SIG-M5 treated with dmso at 0.1 percent for 504 hours (cell line): ENCODE data around the gene CCNL1.

Source experiments
- DNase-seq: peaks from one replicate; lab custom pipeline; 2025; ENCODE audit not compliant: unreplicated experiment; lab: John Stamatoyannopoulos, UW

The CCNL1 gene

DNA sequence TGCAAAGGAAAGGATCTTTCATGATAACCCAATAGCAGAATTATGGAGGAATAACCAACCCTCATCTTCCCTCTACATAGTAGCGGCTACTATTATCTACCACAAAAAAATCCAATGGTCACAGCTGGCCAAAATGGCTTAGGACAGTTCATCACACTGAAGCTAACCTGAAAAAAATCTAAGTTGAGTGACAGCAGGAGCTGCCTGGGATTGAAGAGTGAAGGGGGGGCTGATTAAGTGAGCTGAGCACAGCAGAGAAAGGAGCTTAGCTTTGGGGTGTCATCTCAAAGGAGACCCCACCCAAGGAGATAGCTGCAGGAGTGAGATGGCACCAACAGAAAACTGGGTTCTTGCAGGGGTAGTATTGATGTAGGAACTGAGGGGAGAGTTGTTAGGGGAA is 33.6 kb downstream of the CCNL1 start:
- no peak for DNase-seq

- no peak for DNase-seq
These were observed 34.8 kb downstream of the CCNL1 start for GRCh38 chr3:157125101-157125500.

DNA sequence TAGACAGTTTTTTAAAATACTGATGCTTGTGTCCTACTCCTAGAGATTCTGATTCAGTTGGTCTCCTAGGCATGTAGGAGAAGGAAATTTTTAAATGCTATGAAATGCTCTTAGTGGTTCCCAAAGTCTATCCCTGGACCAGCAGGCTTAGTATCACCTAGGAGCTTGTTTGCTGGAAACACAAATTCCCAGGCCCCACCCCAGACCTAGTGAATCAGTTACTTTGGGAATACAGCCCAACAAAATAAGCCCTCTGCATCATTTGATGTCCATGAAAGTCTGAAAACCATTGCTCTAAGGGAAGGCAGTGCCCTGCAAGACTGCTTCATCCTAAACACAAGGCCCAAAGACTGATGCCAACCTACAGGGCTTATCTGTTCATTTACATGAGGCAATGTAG is 36.3 kb downstream of the CCNL1 start:
- DNase-seq, result no peak

GRCh38 chr3:157122832-157123427 is 37.0 kb downstream of the CCNL1 start:
- no peak for DNase-seq

DNA sequence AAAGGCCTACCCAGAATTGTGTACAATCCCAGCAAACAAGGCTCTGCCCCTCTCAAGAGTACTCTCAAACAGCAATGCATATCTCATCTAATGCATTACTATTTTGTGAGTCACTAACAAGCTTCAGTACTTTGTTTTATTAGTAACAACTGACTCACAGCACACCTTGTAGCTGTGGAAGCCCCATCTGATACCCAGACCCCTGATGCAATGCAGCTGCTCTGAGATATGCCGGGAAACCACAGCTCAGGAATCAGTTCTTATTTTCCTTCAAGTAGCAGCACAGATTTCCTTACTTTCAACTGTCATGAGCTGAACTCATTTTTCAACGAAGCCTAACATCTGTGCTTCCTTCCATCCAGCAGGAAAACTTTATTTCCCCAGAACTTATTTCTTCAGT is 37.8 kb downstream of the CCNL1 start:
- DNase-seq, result no peak

DNA sequence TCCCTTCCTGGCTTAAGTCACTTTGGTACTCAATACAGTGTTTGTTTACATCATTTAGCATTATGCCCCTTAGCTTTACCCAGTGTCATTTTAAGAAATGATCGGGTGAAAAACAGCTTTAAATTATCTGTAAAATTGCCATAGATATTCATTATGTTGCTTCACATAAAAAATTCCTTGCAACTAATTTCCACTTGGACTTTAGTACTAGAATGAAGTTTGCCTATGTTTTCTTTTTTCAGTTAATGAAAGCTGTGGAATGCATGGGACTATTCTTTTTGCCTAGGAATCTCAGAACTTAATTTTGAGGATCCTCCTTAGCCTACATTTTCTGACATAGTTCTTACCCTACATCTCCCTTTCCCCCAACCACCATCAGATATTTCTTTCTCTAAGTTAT is 38.4 kb downstream of the CCNL1 start:
- no peak for DNase-seq

DNA sequence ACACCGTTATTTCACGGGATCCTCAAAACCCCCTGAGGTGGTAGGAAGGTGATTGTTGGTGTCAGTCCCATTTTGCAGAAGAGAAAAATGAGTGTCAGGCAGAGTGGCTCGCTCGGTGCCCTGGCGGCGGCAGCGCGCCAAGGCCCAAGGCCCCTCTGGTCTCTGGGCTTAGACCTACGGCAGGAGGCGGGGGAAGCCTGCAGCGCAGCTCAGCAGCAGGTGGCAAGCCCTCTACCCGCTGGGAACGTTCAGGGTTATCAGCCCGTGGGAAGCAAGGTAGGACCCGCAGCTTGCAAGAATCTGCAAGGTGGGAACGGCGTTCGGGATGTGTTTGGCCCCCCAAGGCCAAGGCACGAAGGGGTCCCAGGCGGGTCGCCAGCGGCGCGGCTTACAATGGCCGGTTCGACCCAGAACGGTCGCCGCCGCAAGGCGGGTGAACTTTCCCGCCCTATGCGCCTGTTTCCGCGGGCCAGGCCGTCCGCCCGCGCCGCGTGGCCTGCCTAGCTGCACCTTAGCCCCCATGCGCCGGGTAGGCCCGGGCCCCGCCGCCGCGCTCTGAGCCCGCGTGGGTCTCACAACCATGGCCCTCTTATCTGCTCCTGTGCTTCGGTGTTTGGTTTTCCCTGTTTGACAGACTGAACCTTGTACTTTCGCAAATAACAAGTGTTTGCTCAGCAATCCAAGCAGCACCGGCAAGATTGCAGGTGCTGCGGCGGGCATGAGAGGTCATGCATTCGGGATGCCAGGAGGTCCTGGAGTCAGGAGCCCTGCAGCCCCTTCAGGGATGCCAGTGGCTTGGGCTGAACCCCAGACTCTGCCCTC is 39.7 kb downstream of the CCNL1 start:
- no peak for DNase-seq

DNA sequence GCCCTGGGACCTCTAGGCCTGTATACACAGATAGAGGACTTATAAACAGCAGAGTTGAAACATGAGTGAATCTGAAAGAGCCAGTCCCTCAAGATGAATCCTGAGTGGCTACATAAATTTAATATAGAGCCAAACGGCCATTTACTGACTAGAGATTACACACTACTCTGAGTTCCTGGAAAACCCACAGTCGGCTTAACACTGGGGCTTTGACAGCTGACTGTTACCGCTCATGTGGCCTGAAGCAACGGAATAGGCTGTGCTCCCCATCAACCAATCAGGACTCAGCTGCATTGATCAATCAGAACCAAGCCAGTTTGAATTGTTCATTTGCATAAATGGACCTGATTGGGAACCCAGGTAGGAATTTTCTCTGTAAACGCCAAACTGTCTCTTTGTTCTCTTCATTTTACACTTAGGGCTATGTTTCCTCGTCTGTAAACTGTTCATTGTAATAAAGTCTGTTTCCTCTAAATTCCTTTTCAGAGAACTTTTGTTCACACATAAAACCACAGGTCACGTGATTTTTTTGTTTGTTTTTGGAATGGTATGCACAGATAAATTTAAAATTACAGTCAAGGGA is 40.5 kb downstream of the CCNL1 start:
- no peak for DNase-seq

DNA sequence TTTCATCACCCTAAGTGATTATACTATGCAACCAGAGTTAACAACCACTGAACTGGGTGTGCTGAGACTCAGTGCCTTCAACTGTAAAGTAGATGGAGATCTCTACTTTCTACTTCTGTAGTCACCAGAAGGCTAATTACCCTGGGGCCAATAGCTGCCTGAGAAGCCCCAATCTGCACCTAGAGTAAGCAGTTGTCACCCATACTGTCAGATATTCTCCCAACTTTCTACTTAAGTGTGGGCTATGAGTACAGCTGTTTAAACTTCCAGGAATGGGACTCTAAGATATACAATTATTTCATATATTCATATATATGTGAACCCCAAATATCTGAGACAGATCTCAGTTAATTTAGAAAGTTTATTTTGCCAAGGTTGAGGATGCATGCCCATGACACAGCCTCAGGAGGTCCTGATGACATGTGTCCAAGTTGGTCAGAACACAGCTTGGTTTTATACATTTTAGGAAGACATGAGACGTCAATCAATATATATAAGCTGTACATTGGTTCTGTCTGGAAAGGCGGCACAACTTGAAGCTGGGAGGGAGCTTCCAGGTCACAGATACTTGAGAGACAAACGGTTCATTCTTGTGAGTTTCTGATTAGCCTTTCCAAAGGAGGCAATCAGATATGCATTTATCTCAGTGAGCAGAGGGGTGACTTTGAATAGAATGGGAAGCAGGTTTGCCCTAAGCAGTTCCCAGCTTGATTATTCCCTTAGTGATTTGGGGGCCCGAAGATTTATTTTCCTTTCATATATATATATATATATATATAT is 41.9 kb downstream of the CCNL1 start:
- DNase-seq, result no peak

DNA sequence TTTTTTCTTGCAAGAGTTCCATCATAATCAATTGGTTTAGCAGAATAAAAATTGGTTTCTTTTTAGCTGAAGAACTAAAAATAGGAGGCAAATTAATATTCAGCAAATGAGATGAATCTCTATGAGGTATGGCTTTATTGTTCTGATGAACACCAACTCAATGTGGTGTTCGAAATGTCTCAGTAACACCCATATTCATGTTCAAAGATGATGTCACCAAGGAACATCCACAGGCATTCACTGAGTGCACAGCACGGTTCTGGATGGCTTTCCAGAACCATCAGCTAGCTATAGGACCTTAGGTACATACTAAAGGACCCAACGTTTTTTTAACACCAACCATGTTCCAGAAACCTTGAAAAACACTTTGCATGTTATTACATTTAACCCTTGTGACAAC is 42.7 kb downstream of the CCNL1 start:
- DNase-seq, result no peak

DNA sequence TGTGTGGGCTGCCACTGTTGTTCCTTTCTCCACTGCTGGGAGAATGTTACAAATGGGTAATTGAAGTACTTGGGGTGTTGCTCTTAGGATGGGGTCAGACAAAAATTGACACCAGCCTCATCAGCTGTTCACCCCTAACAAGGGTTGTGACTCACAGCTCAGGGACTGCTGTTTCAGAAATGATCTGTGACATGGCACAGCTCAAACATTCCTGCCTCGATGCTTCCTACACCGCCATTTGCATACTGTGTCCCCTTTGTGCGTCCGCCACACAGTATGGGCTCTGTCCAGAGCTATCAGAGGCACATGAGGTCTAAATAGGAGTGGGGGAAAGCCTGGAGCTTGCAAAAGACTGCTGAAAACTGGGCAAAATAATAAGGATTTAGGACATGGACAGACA is 43.9 kb downstream of the CCNL1 start:
- no peak for DNase-seq

DNA sequence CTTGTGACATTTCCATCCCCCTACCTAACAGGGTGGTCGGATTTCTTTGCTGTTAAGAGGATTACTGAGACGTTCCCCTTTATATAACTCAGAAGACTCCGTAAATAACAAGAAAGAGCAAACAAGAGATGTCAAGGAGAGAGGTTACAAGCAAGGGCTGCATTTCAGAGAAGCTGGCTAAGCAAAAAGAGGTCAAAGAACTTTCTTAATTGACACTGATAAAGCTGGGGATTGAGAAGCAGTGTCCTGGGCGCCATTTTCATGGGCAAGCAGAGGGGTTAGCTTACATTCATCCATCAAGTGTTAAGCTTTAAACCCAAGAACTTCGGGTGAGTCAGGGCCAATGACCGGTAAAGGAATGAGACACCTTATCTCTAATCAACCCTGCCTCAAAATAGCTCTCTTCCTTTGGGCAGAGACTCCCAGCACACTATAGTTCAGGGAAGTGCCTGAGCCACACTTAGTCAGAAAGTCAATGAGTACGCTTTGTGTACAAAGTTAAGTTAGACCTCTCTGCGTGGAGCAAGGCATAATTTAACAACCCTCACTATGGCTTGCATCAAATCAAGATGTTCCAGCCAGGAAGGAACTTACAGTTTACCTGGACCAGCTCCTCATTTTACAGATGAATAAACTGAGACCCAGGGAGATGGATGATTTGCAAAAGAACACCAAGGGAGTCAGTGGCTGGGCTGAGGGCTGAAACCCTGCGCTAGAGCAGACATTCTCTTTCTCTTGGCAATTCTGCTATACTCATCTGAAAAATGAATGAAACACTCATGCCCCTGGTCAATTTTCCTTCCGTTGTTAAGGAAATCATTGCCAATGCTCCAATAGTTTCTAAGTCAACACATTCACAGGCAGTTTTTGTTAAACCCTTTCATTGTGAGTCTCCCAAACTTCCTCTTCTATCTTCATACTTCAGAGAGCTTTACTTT is 44.6 kb downstream of the CCNL1 start:
- no peak for DNase-seq

DNA sequence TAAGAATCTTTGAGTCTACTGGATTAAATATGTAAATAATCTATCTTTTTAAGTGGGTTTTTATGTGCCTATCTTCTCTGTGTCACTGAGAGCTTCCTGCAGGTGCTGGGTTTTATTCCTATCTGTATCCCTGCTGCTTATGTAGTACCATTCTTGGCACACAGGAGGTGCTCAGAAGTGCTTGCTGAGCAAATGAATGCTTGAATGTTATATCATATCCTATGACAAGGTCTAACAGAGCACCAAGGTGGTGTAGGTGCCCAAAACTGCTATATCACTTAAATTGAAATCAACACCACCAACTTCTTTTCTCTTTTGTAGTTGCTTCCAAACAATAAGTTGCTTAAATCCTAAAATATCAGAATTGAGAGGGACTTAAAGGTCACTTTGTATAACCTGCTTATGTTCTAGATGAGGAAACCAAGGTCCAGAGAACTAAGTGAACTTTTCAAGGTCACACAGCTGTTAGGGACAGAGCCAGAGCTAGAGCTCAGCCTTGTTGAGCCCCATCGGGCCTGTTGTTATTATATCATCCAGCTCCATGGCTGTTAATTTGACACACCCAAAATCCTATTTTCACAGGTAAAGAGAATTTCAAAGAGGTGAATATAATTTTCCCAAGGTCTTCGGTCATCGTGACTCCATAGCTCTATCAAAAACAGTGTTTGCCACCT is 46.0 kb downstream of the CCNL1 start:
- DNase-seq, result no peak

- no peak for DNase-seq
These were observed 47.4 kb downstream of the CCNL1 start for GRCh38 chr3:157112536-157112935.

DNA sequence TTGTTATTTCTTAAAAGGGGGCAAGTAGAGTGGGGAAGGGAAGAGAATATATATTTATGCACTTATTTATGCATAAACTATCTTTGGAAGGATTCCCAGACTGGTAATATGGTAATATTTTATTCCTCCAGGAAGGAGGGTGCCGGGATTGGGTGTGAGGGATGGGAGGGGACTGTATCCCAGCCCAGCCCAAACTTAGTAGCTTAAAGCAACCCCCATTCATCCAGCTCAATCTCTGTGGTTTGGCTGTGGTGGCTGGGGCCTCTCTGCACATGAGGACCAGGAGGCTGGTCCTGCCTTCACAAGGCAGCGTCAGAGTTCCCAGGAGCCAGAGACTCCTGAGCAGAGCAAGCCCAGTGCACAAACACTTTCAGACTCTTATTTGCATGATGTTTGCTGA is 48.4 kb downstream of the CCNL1 start:
- DNase-seq, result no peak

GRCh38 chr3:157110761-157111278 is 49.1 kb downstream of the CCNL1 start:
- DNase-seq, result no peak

- DNase-seq, result no peak
These were observed 50.4 kb downstream of the CCNL1 start for GRCh38 chr3:157109267-157110141.

DNA sequence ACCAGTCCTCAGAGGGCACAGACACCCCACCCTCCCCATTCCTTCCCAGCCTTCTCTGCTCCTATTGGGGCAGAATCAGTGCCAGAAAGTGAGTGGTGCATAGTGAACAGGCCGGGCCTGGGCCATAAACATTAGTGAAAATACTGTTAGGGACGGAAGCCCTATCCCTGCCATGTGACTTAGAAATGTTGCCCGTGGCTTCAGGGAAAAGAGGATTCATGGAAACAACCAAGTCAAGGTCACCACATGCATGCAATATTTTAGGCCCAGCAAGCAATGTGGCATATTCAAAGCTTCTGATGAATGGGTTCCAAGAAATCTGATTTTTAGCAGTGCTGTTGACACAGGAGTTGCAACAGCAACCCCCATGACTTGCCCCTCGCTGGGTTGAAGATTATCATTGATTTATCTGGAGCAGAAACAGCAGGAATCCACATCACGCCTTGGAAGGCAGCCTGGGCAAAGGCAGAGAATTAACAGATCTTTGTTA is 52.3 kb downstream of the CCNL1 start:
- no peak for DNase-seq

- DNase-seq, result no peak
These were observed 52.9 kb downstream of the CCNL1 start for GRCh38 chr3:157107037-157107436.
